Activated CD4-positive, alpha-beta memory T cell treated with anti-CD3 and anti-CD28 coated beads for 36 hours (primary cell): Measurements from ENCODE around the gene NUP210L. TPM values are rescaled to one million over a fixed set of nuclear protein-coding genes. Genes with fewer than 3 reads are reported as not detected.

Experiments used
- CTCF ChIA-PET: fragments of 350-600 bp; sonication (Branson Sonifier 250); formaldehyde crosslinking; loops from one replicate; lab custom pipeline; 2021; ENCODE audit warnings: antibody characterized with exemption, inconsistent platforms; lab: Charles Lee
- POLR2A ChIA-PET: fragments of 350-600 bp; sonication (Branson Sonifier 250); formaldehyde crosslinking; loops from one replicate; lab custom pipeline; 2021; ENCODE audit warnings: antibody characterized with exemption; lab: Charles Lee
- DNase-seq: peaks from one replicate; pipeline ENCODE4 v3.0.0-alpha.2; 2020
- H3K27ac Mint-ChIP-seq: one replicate; pipeline ENCODE4 v1.8.0; 2021; ENCODE audit warnings: mixed read lengths
- H3K27me3 Mint-ChIP-seq: one replicate; pipeline ENCODE4 v1.8.0; 2021; ENCODE audit warnings: mixed read lengths
- H3K36me3 Mint-ChIP-seq: one replicate; pipeline ENCODE4 v1.8.0; 2021; ENCODE audit warnings: mixed read lengths
- H3K4me1 Mint-ChIP-seq: one replicate; pipeline ENCODE4 v1.8.0; 2021; ENCODE audit warnings: low read depth, mixed read lengths
- H3K4me3 Mint-ChIP-seq: one replicate; pipeline ENCODE4 v1.8.0; 2021; ENCODE audit warnings: mild to moderate bottlenecking, mixed read lengths
- H3K9me3 Mint-ChIP-seq: one replicate; pipeline ENCODE4 v1.8.0; 2021; ENCODE audit warnings: mixed read lengths
- intact Hi-C: fragments of 100-400 bp; cut with micrococcal nuclease; formaldehyde crosslinking; loops from one replicate; pipeline ENCODE4 v1.15.1; 2023
- total RNA-seq, 2 experiments: library from RNA; stranded (reverse); gene quantifications; one replicate each; pipeline ENCODE4 v1.2.3, GENCODE V29; 2021

Gene NUP210L
- under 1 TPM; 0.05 to 0.12 TPM for total RNA-seq

GRCh38 chr1:154154534-154155191 is at the start of gene NUP210L:
Gene NUP210L (minus strand): TSS chr1:154155073.
- POLR2A ChIA-PET, result no interaction called here
- CTCF ChIA-PET, result no interaction called here

DNA sequence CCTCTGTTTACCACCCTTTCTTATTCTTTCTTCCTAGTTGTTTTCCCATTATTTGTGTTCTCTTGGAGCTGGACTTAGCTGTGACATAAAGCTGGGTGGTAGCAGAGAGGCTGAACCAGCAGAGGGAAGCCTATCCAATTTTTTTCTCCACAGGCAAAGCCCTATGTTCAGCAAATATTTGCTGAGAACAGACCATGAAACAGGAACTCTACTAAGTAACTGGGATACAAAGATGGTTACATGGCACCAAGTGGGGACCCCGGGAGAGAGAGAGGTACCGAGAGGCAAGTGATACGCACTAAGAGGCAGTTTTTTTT is 44.6 kb upstream of the NUP210L start:
- no peaks in the 10 kb centered on the region for H3K9me3 Mint-ChIP-seq
- POLR2A ChIA-PET, result interaction anchor here (0.8 to 1.5 kb wide), 4 partner anchors 18 to 222 kb away, joined by 3 to 7 read pairs (median 4); partner anchors contain the start of gene JTB
- CTCF ChIA-PET, result interaction anchor here (0.6 to 2.6 kb wide), 24 partner anchors 9 to 410 kb away, joined by 3 to 38 read pairs (median 4); no protein-coding TSS in a partner anchor
- H3K27me3 Mint-ChIP-seq, result no peaks in the 10 kb centered on the region
- no peak overlapping the region for H3K27ac Mint-ChIP-seq
- intact Hi-C loops, result loop anchor here (1.0 to 2.0 kb wide), 2 partner anchors 73 to 135 kb away; partner anchors contain the start of gene HAX1
- no peak overlapping the region for H3K4me3 Mint-ChIP-seq
- no peaks in the 10 kb centered on the region for H3K36me3 Mint-ChIP-seq
- DNase-seq, result no peak
- H3K4me1 Mint-ChIP-seq, result no peaks in the 10 kb centered on the region

More at GRCh38 chr1:154154534-154155191, at the start of gene NUP210L:
- Mint-ChIP-seq H3K4me1 (peaks cover 45% of the 10 kb centered on the region), H3K9me3 (peaks cover 3% of the 10 kb centered on the region), H3K27me3 (no peaks in the 10 kb centered on the region), H3K4me3 (no peak within 1 kb of the TSS), H3K36me3 (peaks cover 39% of the 10 kb centered on the region), H3K27ac (peak within 1 kb of the TSS; percentile 6)
- intact Hi-C loops, result loop anchor here (5.0 to 10.0 kb wide), 2 partner anchors 160 to 347 kb away; partner anchors contain the start of gene RPS27
- DNase-seq, result no peak

- peaks cover under 1% of the 10 kb centered on the region for H3K27me3 Mint-ChIP-seq
- no peaks in the 10 kb centered on the region for H3K9me3 Mint-ChIP-seq
- no peak overlapping the region for H3K4me3 Mint-ChIP-seq
- intact Hi-C loops, result loop anchor here (1.0 to 2.0 kb wide), 2 partner anchors 73 to 136 kb away; partner anchors contain the start of gene HAX1
- no peak overlapping the region for H3K27ac Mint-ChIP-seq
- no peaks in the 10 kb centered on the region for H3K4me1 Mint-ChIP-seq
- no peaks in the 10 kb centered on the region for H3K36me3 Mint-ChIP-seq
- ChIA-PET CTCF (interaction anchor here (0.6 to 2.6 kb wide), 28 partner anchors 8 to 411 kb away, joined by 3 to 38 read pairs (median 4); partner anchors contain the start of gene ATP8B2), POLR2A (interaction anchor here (0.8 to 1.5 kb wide), 4 partner anchors 17 to 221 kb away, joined by 3 to 7 read pairs (median 4); partner anchors contain the start of gene JTB)
- peak; percentile 47 for DNase-seq
These were observed 44.1 kb upstream of the NUP210L start for GRCh38 chr1:154198756-154199562.

DNA sequence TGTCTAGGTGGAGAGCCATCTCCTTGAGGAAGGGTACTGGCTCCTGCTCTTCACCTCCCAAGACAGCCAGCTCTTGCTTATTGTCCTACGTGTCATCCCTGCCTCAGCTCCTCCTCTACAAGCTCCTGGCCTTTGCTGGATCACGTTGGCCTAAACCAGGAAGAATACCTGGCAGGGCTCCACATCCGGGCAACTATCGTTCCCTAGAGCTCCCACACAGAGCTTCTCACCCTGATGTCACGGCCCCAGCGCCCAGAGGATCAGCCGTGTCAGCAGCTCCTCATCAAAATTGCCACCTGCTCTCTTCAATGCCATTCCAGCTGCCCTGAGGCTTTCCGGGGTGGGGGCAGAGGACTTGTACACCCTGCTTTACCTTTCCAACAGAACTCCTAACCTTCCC is 38.9 kb upstream of the NUP210L start:
- POLR2A ChIA-PET, result no interaction called here
- CTCF ChIA-PET, result interaction anchor here (0.6 to 1.3 kb wide), 2 partner anchors 60 to 142 kb away, joined by 3 to 8 read pairs; no protein-coding TSS in a partner anchor
- intact Hi-C loops, result no loop called here
- H3K4me1 Mint-ChIP-seq, result no peaks in the 10 kb centered on the region
- no peak overlapping the region for H3K27ac Mint-ChIP-seq
- no peaks in the 10 kb centered on the region for H3K36me3 Mint-ChIP-seq
- no peaks in the 10 kb centered on the region for H3K9me3 Mint-ChIP-seq
- no peak for DNase-seq
- peaks cover 11% of the 10 kb centered on the region for H3K27me3 Mint-ChIP-seq
- no peak overlapping the region for H3K4me3 Mint-ChIP-seq

- DNase-seq, result no peak
- no peaks in the 10 kb centered on the region for H3K36me3 Mint-ChIP-seq
- no peaks in the 10 kb centered on the region for H3K9me3 Mint-ChIP-seq
- intact Hi-C loops, result no loop called here
- no peaks in the 10 kb centered on the region for H3K4me1 Mint-ChIP-seq
- H3K4me3 Mint-ChIP-seq, result no peak overlapping the region
- no peak overlapping the region for H3K27ac Mint-ChIP-seq
- ChIA-PET CTCF (interaction anchor here (1.1 kb wide), 1 partner anchor 153 kb away, joined by 3 read pairs; no protein-coding TSS in a partner anchor), POLR2A (no interaction called here)
- peaks cover 11% of the 10 kb centered on the region for H3K27me3 Mint-ChIP-seq
These were observed 37.6 kb upstream of the NUP210L start for GRCh38 chr1:154192476-154192875.

GRCh38 chr1:154191990-154192461 is 37.2 kb upstream of the NUP210L start, which contains the start of gene TPM3:
Gene TPM3 (minus strand): TSS chr1:154192100. CDS start chr1:154192018, 82 bp downstream.
- ChIA-PET POLR2A (no interaction called here), CTCF (interaction anchor here (0.6 to 1.1 kb wide), 2 partner anchors 143 to 154 kb away, joined by 3 read pairs; no protein-coding TSS in a partner anchor)
- peaks cover 11% of the 10 kb centered on the region for H3K27me3 Mint-ChIP-seq
- no peak within 1 kb of the TSS for H3K4me3 Mint-ChIP-seq
- H3K36me3 Mint-ChIP-seq, result no peaks in the 10 kb centered on the region
- no peak within 1 kb of the TSS for H3K27ac Mint-ChIP-seq
- DNase-seq, result no peak
- no peaks in the 10 kb centered on the region for H3K9me3 Mint-ChIP-seq
- intact Hi-C loops, result no loop called here
- H3K4me1 Mint-ChIP-seq, result no peaks in the 10 kb centered on the region

GRCh38 chr1:154190550-154190949 is 35.7 kb upstream of the NUP210L start:
- Mint-ChIP-seq H3K27ac (no peak overlapping the region), H3K36me3 (no peaks in the 10 kb centered on the region), H3K4me3 (no peak overlapping the region), H3K27me3 (peaks cover 11% of the 10 kb centered on the region), H3K4me1 (no peaks in the 10 kb centered on the region), H3K9me3 (no peaks in the 10 kb centered on the region)
- ChIA-PET CTCF (interaction anchor here (0.9 to 1.4 kb wide), 3 partner anchors 9 to 145 kb away, joined by 4 to 6 read pairs (median 5); no protein-coding TSS in a partner anchor), POLR2A (no interaction called here)
- no peak for DNase-seq
- intact Hi-C loops, result no loop called here

DNA sequence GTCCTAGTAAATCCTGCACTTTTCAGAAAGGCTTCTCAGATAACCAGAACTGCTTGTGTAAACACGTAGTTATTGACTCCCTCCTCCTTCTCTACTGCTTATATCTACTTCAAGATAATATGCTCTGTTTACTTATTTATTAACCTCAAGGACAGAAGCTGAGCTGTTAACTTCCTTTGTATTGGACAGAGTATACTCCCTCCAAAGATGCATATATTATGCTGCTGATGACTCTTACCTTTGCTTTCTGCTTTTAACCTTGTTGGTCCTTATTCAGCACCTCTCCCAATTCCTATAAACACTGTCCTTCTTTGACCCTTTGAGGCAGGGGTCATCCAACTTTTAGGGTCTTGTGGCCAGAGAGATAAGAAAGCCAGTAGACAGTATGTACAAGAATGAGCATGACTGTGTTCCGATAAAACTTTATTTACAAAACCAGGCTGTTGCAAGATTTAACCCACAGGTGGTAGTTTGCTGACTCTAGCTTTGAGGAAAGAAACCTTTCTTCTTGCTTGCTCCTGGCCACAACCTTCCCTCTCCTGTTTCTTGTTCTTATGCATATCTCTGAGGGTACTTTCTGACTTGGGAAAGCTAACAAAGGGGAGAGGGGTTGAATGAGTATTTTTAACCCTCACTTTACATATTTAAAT is 32.1 kb upstream of the NUP210L start:
- Mint-ChIP-seq H3K4me1 (peaks cover 4% of the 10 kb centered on the region), H3K4me3 (no peak overlapping the region), H3K9me3 (no peaks in the 10 kb centered on the region), H3K27ac (no peak overlapping the region), H3K36me3 (peaks cover 7% of the 10 kb centered on the region), H3K27me3 (peaks cover under 1% of the 10 kb centered on the region)
- no peak for DNase-seq
- intact Hi-C loops, result loop anchor here (1.0 to 5.0 kb wide), 2 partner anchors 85 to 360 kb away; partner anchors contain the start of gene HAX1
- CTCF ChIA-PET, result interaction anchor here (0.9 to 1.0 kb wide), 4 partner anchors 11 to 86 kb away, joined by 3 to 6 read pairs (median 3); no protein-coding TSS in a partner anchor
- POLR2A ChIA-PET, result no interaction called here

DNA sequence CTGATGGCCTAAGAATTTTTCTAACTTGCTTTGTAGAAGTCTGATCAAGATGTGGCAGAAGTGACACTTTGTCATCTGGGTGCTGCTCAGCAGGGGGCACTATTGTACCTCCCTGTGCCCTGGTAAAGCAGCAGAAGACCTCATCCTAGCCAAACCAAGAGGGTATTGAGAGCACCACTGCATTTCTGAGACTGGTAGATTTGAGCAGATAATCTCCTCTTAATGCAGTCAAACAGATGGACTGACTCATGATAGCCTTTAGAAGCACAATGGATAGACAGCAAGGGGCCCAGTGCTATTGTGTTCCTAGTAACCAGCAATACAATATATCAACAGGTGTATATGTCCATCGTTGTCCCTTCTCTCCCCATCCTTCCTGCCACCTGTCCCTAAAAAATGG is 31.3 kb upstream of the NUP210L start:
- H3K27me3 Mint-ChIP-seq, result no peaks in the 10 kb centered on the region
- CTCF ChIA-PET, result interaction anchor here (1.0 to 1.3 kb wide), 2 partner anchors 85 to 87 kb away, joined by 3 to 4 read pairs; no protein-coding TSS in a partner anchor
- intact Hi-C loops, result loop anchor here (1.0 to 5.0 kb wide), 2 partner anchors 86 to 361 kb away; partner anchors contain the start of gene HAX1
- no peak overlapping the region for H3K27ac Mint-ChIP-seq
- peaks cover 15% of the 10 kb centered on the region for H3K36me3 Mint-ChIP-seq
- DNase-seq, result peak; percentile 86
- peaks cover 10% of the 10 kb centered on the region for H3K4me1 Mint-ChIP-seq
- H3K4me3 Mint-ChIP-seq, result no peak overlapping the region
- no peaks in the 10 kb centered on the region for H3K9me3 Mint-ChIP-seq
- POLR2A ChIA-PET, result no interaction called here

DNA sequence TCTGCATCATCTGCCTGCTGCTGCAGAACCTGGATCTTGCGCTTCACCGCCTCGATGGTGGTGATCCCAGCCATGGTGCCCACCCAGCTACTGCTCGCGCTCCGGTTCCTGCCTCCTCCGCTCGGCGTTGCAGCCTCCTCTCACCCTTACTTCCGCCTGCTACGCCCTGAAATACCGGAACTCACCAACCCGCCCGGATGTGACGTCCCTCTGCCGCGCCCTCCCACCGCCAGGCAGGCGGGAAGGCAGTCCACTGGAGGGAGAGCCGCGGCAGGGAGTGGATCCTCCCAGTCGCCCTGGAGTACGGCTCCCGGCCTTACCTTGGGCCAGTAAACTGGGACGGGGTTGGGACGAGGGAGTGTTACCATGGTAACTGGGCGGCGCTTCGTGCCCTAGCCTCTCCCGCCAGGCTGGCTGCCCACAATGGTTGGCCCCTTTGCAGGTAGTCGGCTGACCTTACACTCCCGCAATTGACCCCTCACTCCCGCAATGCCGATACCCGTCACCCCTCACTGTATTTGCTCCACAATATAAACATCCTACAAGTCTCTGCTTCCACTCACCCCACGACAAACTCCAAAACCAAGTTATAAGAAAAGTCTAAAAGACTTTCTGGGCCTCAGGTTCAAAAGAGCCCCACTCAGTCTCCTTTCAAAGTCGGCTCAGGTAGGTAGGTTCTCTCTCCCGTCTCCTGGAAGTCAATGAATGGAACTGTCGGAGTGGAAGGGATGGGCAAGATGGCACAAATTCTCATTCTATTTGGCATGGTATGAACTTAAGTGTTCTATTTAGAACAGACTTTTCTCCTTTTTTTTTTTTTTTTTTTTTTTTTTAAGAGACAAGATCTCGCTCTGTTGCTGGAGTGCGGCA is 28.4 kb upstream of the NUP210L start:
- H3K4me1 Mint-ChIP-seq, result peaks cover 37% of the 10 kb centered on the region
- H3K36me3 Mint-ChIP-seq, result peaks cover 39% of the 10 kb centered on the region
- POLR2A ChIA-PET, result interaction anchor here (0.8 to 3.4 kb wide), 5 partner anchors 12 to 189 kb away, joined by 3 to 21 read pairs (median 5); partner anchors contain the start of gene UBAP2L
- CTCF ChIA-PET, result interaction anchor here (0.9 to 2.0 kb wide), 6 partner anchors 16 to 152 kb away, joined by 3 to 10 read pairs (median 4); no protein-coding TSS in a partner anchor
- H3K27me3 Mint-ChIP-seq, result no peaks in the 10 kb centered on the region
- peak overlapping the region; percentile 96 for H3K27ac Mint-ChIP-seq
- DNase-seq, result peak; percentile 98
- intact Hi-C loops, result loop anchor here (1.0 to 5.0 kb wide), 4 partner anchors 30 to 192 kb away; partner anchors contain the start of genes ATP8B2, RPS27 and UBAP2L
- peak overlapping the region; percentile 98 for H3K4me3 Mint-ChIP-seq
- no peaks in the 10 kb centered on the region for H3K9me3 Mint-ChIP-seq
